Pancreas (tissue), 10 donors: ENCODE measurements around the gene BAZ2B. TPM values are rescaled to one million over a fixed set of nuclear protein-coding genes. Genes with fewer than 3 reads are reported as not detected.

Experiments
- ATAC-seq, 4 donors: fragments of 200-7000 bp; cut with Tn5 transposase; one replicate each; pipeline versions ENCODE4 v1.8.0 to v1.9.1; 2020; ENCODE audit warnings: mild to moderate bottlenecking in 4 of 4, moderate library complexity in 4 of 4
- DNase-seq, 6 donors: peaks; one replicate each; pipeline ENCODE4 v3.0.0-alpha.2; 2020
- FAIRE-seq: peaks from 2 replicates; lab custom pipeline; 2012; peaks lifted over from hg19 to GRCh38; lab: Jason Lieb, UNC
- H3K27ac ChIP-seq, 4 donors: fragments of 200-600 bp; sonication (generic); 1 replicate in 3 of 4; 2 replicates in 1 of 4; pipeline versions ENCODE4 v1.5.0 to v1.8.0; 2020
- H3K27me3 ChIP-seq, 4 donors: fragments of 200-600 bp; one replicate each; pipeline ENCODE4 v1.8.0; 2021
- H3K36me3 ChIP-seq, 3 donors: fragments of 200-600 bp; sonication (generic) in 1 of 3; one replicate each; pipeline versions ENCODE4 v1.5.0 to v1.8.0; 2020 to 2021
- H3K4me1 ChIP-seq, 3 donors: fragments of 200-600 bp; one replicate each; pipeline ENCODE4 v1.8.0; 2021
- H3K4me3 ChIP-seq, 4 donors: fragments of 200-600 bp; sonication (generic) in 2 of 4; one replicate each; pipeline versions ENCODE4 v1.5.0 to v1.8.0; 2020 to 2021
- H3K9me3 ChIP-seq, 4 donors: fragments of 200-600 bp; one replicate each; pipeline ENCODE4 v1.8.0; 2021
- CTCF ChIP-seq, 4 donors: fragments of 200-600 bp; sonication (generic) in 3 of 4; IDR thresholded peaks; one replicate each; pipeline versions ENCODE4 v1.5.0 to v1.8.0; 2021; ENCODE audit warnings: antibody characterized with exemption in 4 of 4
- WGBS, 2 donors: extraction: QIAGEN DNeasy Blood & Tissue Kit; methylation state at CpG; one replicate each; pipeline ENCODE4 v1.1.7; 2013; 5-methylcytosine and 5-hydroxymethylcytosine counted together
- intact Hi-C, 3 donors: fragments of 100-400 bp; cut with DNase I; formaldehyde crosslinking; loops; one replicate each; pipeline versions ENCODE4 v1.11.1 to v1.14.2; 2022
- polyA plus RNA-seq, 2 donors: library from polyadenylated mRNA; stranded (reverse); fragments of 200-250 nt; gene quantifications; one replicate each; pipeline ENCODE4 v1.2.3, GENCODE V29; 2013
- total RNA-seq, 6 donors: library from RNA; stranded (reverse); fragmentation: NEBNext Ultra II Directional in 4 of 6; extraction: Animal tissue kit (Norgen Biotek cat#: 25700) in 4 of 6; gene quantifications; one replicate each; pipeline versions ENCODE4 v1.2.1 to v1.2.4, GENCODE V29; 2021 to 2023
- donor health status: healthy with polysubstance abuse.
- donor health status: DM: no; HTN: no; CAD: no; lungs with moderate emphysema.
- donor health status: DM: no; HTN: no; CAD: no.
- donor health status: control.
- donor health status: control.
- donor health status: Bipolar disorder and iron deficiency.
- donor health status: DM: yes; HTN: yes; CAD: no.
- donor health status: DM: no; HTN: no; CAD: no.
- donor health status: DM: no; HTN: no; CAD: no.
- donor health status: DM: yes; HTN: yes; CAD: no.

Gene BAZ2B
- total and polyA plus RNA-seq, 8 donors: 14.4 to 52.1 (median 34.4) TPM

DNA sequence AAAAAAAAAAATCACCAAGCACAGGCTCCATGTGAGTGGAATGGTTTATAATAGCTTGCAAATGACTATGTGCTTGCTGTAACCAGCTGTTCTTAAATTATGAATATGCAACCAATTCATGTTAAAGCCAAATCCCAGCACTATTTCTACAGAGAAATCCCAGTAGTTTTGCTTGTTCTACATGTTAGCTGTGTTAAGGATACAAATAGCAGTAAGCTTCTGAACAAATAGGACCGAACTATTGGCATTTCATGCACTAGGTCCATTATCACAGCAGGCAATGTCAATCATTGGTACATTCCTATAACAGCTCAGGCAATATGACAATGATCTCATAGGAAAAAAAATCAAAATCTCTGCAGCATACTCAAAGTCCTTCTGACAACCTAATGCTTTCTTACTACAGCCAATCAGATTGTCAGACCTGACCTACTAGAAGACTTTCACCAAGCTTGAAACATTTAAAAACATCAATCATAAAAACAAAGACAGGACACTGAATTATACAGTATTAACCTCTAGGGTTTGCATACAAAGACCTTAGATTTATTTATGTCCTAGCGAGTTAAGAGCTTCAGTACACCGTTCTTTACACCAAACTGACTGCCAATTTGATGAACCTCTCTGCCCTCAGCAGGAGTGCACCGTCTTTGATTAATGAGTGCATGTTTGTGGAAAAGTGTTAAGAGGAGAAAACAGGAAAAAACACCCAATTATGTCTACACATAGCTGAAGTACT is 6.4 kb downstream of the BAZ2B start:
- intact Hi-C loops: no loop called here
- DNase-seq: no peak
- H3K27me3 ChIP-seq: no peaks in the 10 kb centered on the region
- H3K4me3 ChIP-seq: no peak overlapping the region
- no peak for FAIRE-seq
- 56 to 57% methylated on average over 4 of the region's 4 CpGs for WGBS, 2 donors
- peaks cover 39 to 59% (median 54%) of the 10 kb centered on the region in 3 donors for H3K4me1 ChIP-seq
- H3K27ac ChIP-seq: no peak overlapping the region
- no peak for TF ChIP-seq CTCF (IDR thresholded peaks at IDR 0.05)
- no peaks in the 10 kb centered on the region for H3K36me3 ChIP-seq
- peak in 2 of 4 donors; percentile 15 to 23 for ATAC-seq
- H3K9me3 ChIP-seq: peaks cover 0 to 3% (median 0%) of the 10 kb centered on the region in 4 donors

DNA sequence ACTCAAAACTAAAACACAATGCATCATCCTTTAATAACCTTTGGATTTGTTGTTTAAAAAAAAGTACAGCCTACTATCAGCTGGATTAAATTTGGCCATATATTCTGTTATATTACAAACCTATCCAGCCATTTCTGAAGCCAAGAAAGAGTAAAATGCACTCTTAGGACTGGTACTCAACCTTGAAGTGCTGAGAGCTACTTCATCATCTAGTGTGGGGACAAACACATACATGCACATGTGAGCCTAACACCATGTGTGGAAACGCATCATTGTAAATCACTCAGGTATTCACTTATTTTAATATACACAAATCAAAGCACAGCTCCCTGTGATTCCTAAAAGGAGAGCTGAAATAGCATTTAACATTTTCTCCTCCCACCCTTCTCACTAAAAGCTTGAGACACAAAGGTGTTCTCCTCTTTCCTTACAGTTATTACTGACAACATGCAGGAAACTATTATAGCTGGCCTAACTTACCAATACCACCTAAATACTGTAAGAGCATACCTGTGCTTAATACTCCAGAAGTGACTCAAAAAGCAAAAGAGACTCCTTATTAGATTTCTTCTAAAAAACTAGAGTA is 7.5 kb downstream of the BAZ2B start:
- H3K9me3 ChIP-seq: peaks cover 0 to 3% (median 0%) of the 10 kb centered on the region in 4 donors
- H3K27ac ChIP-seq: no peak overlapping the region
- no peak for FAIRE-seq
- intact Hi-C loops: no loop called here
- no peak overlapping the region for H3K4me3 ChIP-seq
- 70 to 78% methylated on average over 1 of the region's 1 CpG for WGBS, 2 donors
- no peaks in the 10 kb centered on the region for H3K36me3 ChIP-seq
- TF ChIP-seq CTCF (IDR thresholded peaks at IDR 0.05): no peak
- no peak for DNase-seq
- peaks cover 45 to 58% (median 54%) of the 10 kb centered on the region in 3 donors for H3K4me1 ChIP-seq
- ATAC-seq: no peak
- no peaks in the 10 kb centered on the region for H3K27me3 ChIP-seq

DNA sequence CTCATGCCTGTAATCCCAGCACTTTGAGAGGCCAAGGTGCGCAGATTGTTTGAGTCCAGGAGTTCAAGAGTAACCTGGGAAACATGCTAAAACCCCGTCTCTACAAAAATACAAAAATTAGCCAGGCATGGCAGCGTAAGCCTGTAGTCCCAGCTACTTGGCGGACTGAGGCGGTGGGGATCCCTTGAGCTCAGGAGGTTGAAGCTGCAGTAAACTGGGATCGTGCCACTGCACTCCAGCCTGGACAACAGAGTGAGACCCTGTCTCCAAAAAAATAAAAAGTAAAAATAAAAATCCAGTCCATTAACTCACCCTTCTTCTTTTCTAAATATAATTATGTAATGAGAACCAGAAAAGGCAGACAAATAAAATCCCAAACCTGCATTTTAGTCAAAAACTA is 8.2 kb downstream of the BAZ2B start:
- WGBS, 2 donors: 94 to 97% methylated on average over 6 of the region's 6 CpGs

DNA sequence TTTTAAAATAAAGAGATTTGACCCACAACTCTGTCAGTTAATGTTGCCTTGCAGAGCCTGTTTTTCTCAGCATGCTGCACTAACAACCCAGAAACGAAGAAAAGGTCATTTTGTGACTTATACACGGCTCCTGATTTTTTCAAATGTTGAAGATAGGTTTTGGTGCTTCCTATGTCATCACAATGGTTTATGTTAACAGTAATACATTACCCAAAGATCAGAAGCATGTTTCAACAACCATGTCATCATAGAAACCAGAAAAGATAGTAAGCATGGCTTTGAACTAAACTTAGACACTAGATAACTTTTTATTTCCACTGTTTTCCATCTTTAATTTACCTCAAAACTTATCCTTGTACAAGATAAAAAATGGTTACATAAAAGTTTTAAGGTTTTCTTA is 10.1 kb downstream of the BAZ2B start:
- DNase-seq (no peak), ATAC-seq (peak in 2 of 4 donors; percentile 23)
- no peak for TF ChIP-seq CTCF (IDR thresholded peaks at IDR 0.05)

More for the DNA sequence above, 8.2 kb downstream of the BAZ2B start:
- no peak for DNase-seq
- Histone ChIP-seq H3K4me1 (peaks cover 47 to 53% (median 49%) of the 10 kb centered on the region in 3 donors), H3K4me3 (no peak overlapping the region), H3K9me3 (peaks cover 0 to 3% (median 0%) of the 10 kb centered on the region in 4 donors), H3K27ac (no peak overlapping the region), H3K27me3 (no peaks in the 10 kb centered on the region), H3K36me3 (no peaks in the 10 kb centered on the region)
- intact Hi-C loops: no loop called here
- ATAC-seq: no peak
- no peak for FAIRE-seq
- TF ChIP-seq CTCF (IDR thresholded peaks at IDR 0.05): no peak

More for the DNA sequence above, 10.1 kb downstream of the BAZ2B start:
- Histone ChIP-seq H3K36me3 (no peaks in the 10 kb centered on the region), H3K27ac (peak overlapping the region; percentile 4 to 53 (median 32)), H3K4me3 (no peak overlapping the region), H3K9me3 (peaks cover 0 to 2% (median 0%) of the 10 kb centered on the region in 4 donors), H3K27me3 (no peaks in the 10 kb centered on the region), H3K4me1 (peaks cover 33 to 38% (median 36%) of the 10 kb centered on the region in 3 donors)
- 7 to 13% methylated on average over 2 of the region's 2 CpGs for WGBS, 2 donors
- no peak for FAIRE-seq
- intact Hi-C loops: no loop called here
